Measurements from ENCODE around the gene WNT8A. TPM values are rescaled to one million over a fixed set of nuclear protein-coding genes. Genes with fewer than 3 reads are reported as not detected.

The WNT8A gene
- total RNA-seq, 4 donors from 2014 or later, result not detected

- H3K9me3 ChIP-seq, result no peaks in the 10 kb centered on the region
- ATAC-seq, result no peak
- 25 to 29% methylated on average over 5 to 9 of the region's 13 CpGs for WGBS, 2 donors (ENCODE audit: low coverage in 1 of 2)
- H3K4me3 ChIP-seq, result no peak overlapping the region
- no peaks in the 10 kb centered on the region for H3K4me1 ChIP-seq
- H3K27ac ChIP-seq, result no peak overlapping the region
- TF ChIP-seq POLR2AphosphoS5 (IDR thresholded peaks at IDR 0.05) (no peak), EP300 (IDR thresholded peaks at IDR 0.05) (no peak), CTCF (IDR thresholded peaks at IDR 0.05) (no peak), POLR2A (IDR thresholded peaks at IDR 0.05) (no peak)
- no peaks in the 10 kb centered on the region for H3K36me3 ChIP-seq
- H3K27me3 ChIP-seq, result no peaks in the 10 kb centered on the region
Observed at GRCh38 chr5:138054847-138055558, 28.8 kb upstream of the WNT8A start.

- no peaks in the 10 kb centered on the region for H3K27me3 ChIP-seq
- no peak overlapping the region for H3K27ac ChIP-seq
- H3K36me3 ChIP-seq, result no peaks in the 10 kb centered on the region
- no peaks in the 10 kb centered on the region for H3K4me1 ChIP-seq
- no peak for ATAC-seq
- H3K9me3 ChIP-seq, result no peaks in the 10 kb centered on the region
- no peak overlapping the region for H3K4me3 ChIP-seq
- TF ChIP-seq CTCF (IDR thresholded peaks at IDR 0.05) (no peak), POLR2A (IDR thresholded peaks at IDR 0.05) (no peak), EP300 (IDR thresholded peaks at IDR 0.05) (no peak), POLR2AphosphoS5 (IDR thresholded peaks at IDR 0.05) (no peak)
Observed at GRCh38 chr5:138064526-138064925, 19.3 kb upstream of the WNT8A start.

- no peaks in the 10 kb centered on the region for H3K4me1 ChIP-seq
- no peak overlapping the region for H3K27ac ChIP-seq
- no peak overlapping the region for H3K4me3 ChIP-seq
- H3K27me3 ChIP-seq, result no peaks in the 10 kb centered on the region
- ATAC-seq, result no peak
- H3K9me3 ChIP-seq, result no peaks in the 10 kb centered on the region
- H3K36me3 ChIP-seq, result no peaks in the 10 kb centered on the region
- TF ChIP-seq POLR2AphosphoS5 (IDR thresholded peaks at IDR 0.05), result no peak
- TF ChIP-seq CTCF (IDR thresholded peaks at IDR 0.05), result peak in 1 of 4 experiments; percentile 18
- 80 to 91% methylated on average over 1 to 4 of the region's 5 CpGs for WGBS, 2 donors (ENCODE audit: low coverage in 1 of 2)
Observed at GRCh38 chr5:138065102-138065501, 18.7 kb upstream of the WNT8A start.

GRCh38 chr5:138067945-138068344 lies 15.9 kb upstream of the WNT8A start:
- no peak overlapping the region for H3K27ac ChIP-seq
- TF ChIP-seq EP300 (IDR thresholded peaks at IDR 0.05) (no peak), POLR2A (IDR thresholded peaks at IDR 0.05) (no peak), CTCF (IDR thresholded peaks at IDR 0.05) (no peak), POLR2AphosphoS5 (IDR thresholded peaks at IDR 0.05) (no peak)
- no peaks in the 10 kb centered on the region for H3K36me3 ChIP-seq
- 73 to 87% methylated on average over 8 of the region's 8 CpGs for WGBS, 2 donors (ENCODE audit: low coverage in 1 of 2)
- no peak for ATAC-seq
- H3K4me1 ChIP-seq, result no peaks in the 10 kb centered on the region
- no peaks in the 10 kb centered on the region for H3K9me3 ChIP-seq
- no peaks in the 10 kb centered on the region for H3K27me3 ChIP-seq
- H3K4me3 ChIP-seq, result no peak overlapping the region
